ENCODE results near the gene MEGF6. TPM values are rescaled to one million over a fixed set of nuclear protein-coding genes. Genes with fewer than 3 reads are reported as not detected.

Gene MEGF6
- total RNA-seq, 2 donors from 2014 or later, result 22.4 to 24.9 TPM

GRCh38 chr1:3440300-3440681 is 171.0 kb downstream of the MEGF6 start:
- Histone ChIP-seq H3K4me1 (no peaks in the 10 kb centered on the region), H3K27me3 (no peaks in the 10 kb centered on the region), H3K4me3 (no peak overlapping the region), H3K27ac (no peak overlapping the region), H3K9me3 (no peaks in the 10 kb centered on the region), H3K36me3 (replicated peaks in 1 of 2; ENCODE audit: insufficient read depth in 1 of 2, low read depth in 2 of 2) (no peaks in the 10 kb centered on the region)
- intact Hi-C loops (cut with DNase I), result no loop called here
- DNase-seq (no peak), ATAC-seq (no peak)
- no peak for TF ChIP-seq POLR2A (IDR thresholded peaks at IDR 0.05)
- 48 to 54% methylated on average over 9 to 10 of the region's 10 CpGs for WGBS, 2 donors

MicroRNAs encoded within 50 kb of the gene (microRNA counts, 767-probe panel; counts per million panel counts)
- 0 to 736 counts per million in 2 donors for microRNA hsa-miR-551a

Small RNAs within 50 kb of the gene (microRNA-seq; reads per million reads assigned to microRNA genes)
- 0 reads per million in 2 donors for gene MIR551A (ENCODE audit: borderline number of aligned reads in 2 of 2, borderline replicate concordance in 2 of 2)

Small RNAs within 50 kb of the gene (small RNA-seq; reads per million reads assigned to genes)
- gene MIR551A, result not detected

Other genes with a start within 250 kb of the MEGF6 start
- gene ARHGEF16, start 156.8 kb downstream of the MEGF6 start, total RNA-seq, result 10 to 100 TPM; 17.1 to 22.1 TPM
- 10 to 100 TPM in 1 of 2 donors, 1 to 10 TPM in 1; 8.6 to 24.4 TPM for gene TPRG1L, start 13.5 kb upstream of the MEGF6 start, total RNA-seq
- gene WRAP73, start 38.6 kb upstream of the MEGF6 start, total RNA-seq, result 10 to 100 TPM in 1 of 2 donors, 1 to 10 TPM in 1; 7.8 to 35.6 TPM
- 10 to 100 TPM in 1 of 2 donors, under 1 TPM in 1; 0.26 to 13.5 TPM for gene TP73, start 41.0 kb upstream of the MEGF6 start, total RNA-seq
- not detected for gene CCDC27, start 140.9 kb upstream of the MEGF6 start, total RNA-seq
- 1 to 10 TPM in 1 of 2 donors, not detected in 1; 5.2 TPM for gene SMIM1, start 161.2 kb upstream of the MEGF6 start, total RNA-seq
- 10 to 100 TPM; 40.0 to 49.4 TPM for gene LRRC47, start 185.0 kb upstream of the MEGF6 start, total RNA-seq
- 10 to 100 TPM; 17.9 to 22.1 TPM for gene CEP104, start 245.7 kb upstream of the MEGF6 start, total RNA-seq
- gene DFFB, start 246.0 kb upstream of the MEGF6 start, total RNA-seq, result 10 to 100 TPM in 1 of 2 donors, 1 to 10 TPM in 1; 6.5 to 13.5 TPM

All from body of pancreas (tissue), 4 donors.